ENCODE results near the gene TTLL5. TPM values are rescaled to one million over a fixed set of nuclear protein-coding genes. Genes with fewer than 3 reads are reported as not detected.
"Not testable (repeated sequence)": the region's sequence is repeated elsewhere in the genome, so short reads cannot be mapped to it uniquely, and the experiment has no call there.

The TTLL5 gene
- total RNA-seq, 1 donor from 2014 or later = 37.9 TPM

GRCh38 chr14:75845136-75845804, 184.2 kb downstream of the TTLL5 start:
- no peak for ATAC-seq (ENCODE audit: low read depth)
- POLR2A ChIA-PET = no interaction called here
- Mint-ChIP-seq H3K36me3 (ENCODE audit: low read depth) (peaks cover 3% of the 10 kb centered on the region), H3K9me3 (no peaks in the 10 kb centered on the region), H3K27me3 (no peaks in the 10 kb centered on the region), H3K4me1 (no peaks in the 10 kb centered on the region), H3K4me3 (no peak overlapping the region), H3K27ac (no peak overlapping the region)
- DNase-seq = no peak
- TF ChIP-seq CTCF (IDR thresholded peaks at IDR 0.05) = no peak
- CTCF ChIA-PET = no interaction called here
- intact Hi-C loops (cut with micrococcal nuclease) = no loop called here

- intact Hi-C loops (cut with micrococcal nuclease); H3K27me3 Mint-ChIP-seq; H3K9me3 Mint-ChIP-seq; H3K4me1 Mint-ChIP-seq; H3K36me3 Mint-ChIP-seq (ENCODE audit: low read depth); H3K4me3 Mint-ChIP-seq; H3K27ac Mint-ChIP-seq; ATAC-seq (ENCODE audit: low read depth); POLR2A ChIA-PET; DNase-seq; CTCF ChIA-PET: not testable (repeated sequence)
These were observed 185.6 kb downstream of the TTLL5 start for GRCh38 chr14:75846694-75847093.

GRCh38 chr14:75847584-75847983, 186.5 kb downstream of the TTLL5 start:
- no peak for ATAC-seq (ENCODE audit: low read depth)
- POLR2A ChIA-PET = no interaction called here

GRCh38 chr14:75848167-75848913, 187.3 kb downstream of the TTLL5 start:
- H3K36me3 Mint-ChIP-seq (ENCODE audit: low read depth) = no peaks in the 10 kb centered on the region
- no peak overlapping the region for H3K27ac Mint-ChIP-seq
- ATAC-seq (ENCODE audit: low read depth) (no peak), DNase-seq (no peak)
- TF ChIP-seq CTCF (IDR thresholded peaks at IDR 0.05) = no peak
- H3K27me3 Mint-ChIP-seq = no peaks in the 10 kb centered on the region
- ChIA-PET CTCF (no interaction called here), POLR2A (no interaction called here)
- H3K4me1 Mint-ChIP-seq = no peaks in the 10 kb centered on the region
- no peaks in the 10 kb centered on the region for H3K9me3 Mint-ChIP-seq
- H3K4me3 Mint-ChIP-seq = no peak overlapping the region
- intact Hi-C loops (cut with micrococcal nuclease) = no loop called here

More at GRCh38 chr14:75847584-75847983, 186.5 kb downstream of the TTLL5 start:
- H3K9me3 Mint-ChIP-seq = no peaks in the 10 kb centered on the region
- no peak for TF ChIP-seq CTCF (IDR thresholded peaks at IDR 0.05)
- H3K4me1 Mint-ChIP-seq = no peaks in the 10 kb centered on the region
- no peak overlapping the region for H3K27ac Mint-ChIP-seq
- CTCF ChIA-PET = no interaction called here
- no peaks in the 10 kb centered on the region for H3K36me3 Mint-ChIP-seq (ENCODE audit: low read depth)
- no peak for DNase-seq
- no peak overlapping the region for H3K4me3 Mint-ChIP-seq
- no peaks in the 10 kb centered on the region for H3K27me3 Mint-ChIP-seq
- intact Hi-C loops (cut with micrococcal nuclease) = no loop called here

GRCh38 chr14:75849300-75849895, 188.4 kb downstream of the TTLL5 start:
- TF ChIP-seq CTCF (IDR thresholded peaks at IDR 0.05) = no peak
- Mint-ChIP-seq H3K27me3 (no peaks in the 10 kb centered on the region), H3K36me3 (ENCODE audit: low read depth) (no peaks in the 10 kb centered on the region), H3K4me1 (no peaks in the 10 kb centered on the region), H3K9me3 (no peaks in the 10 kb centered on the region), H3K27ac (no peak overlapping the region), H3K4me3 (no peak overlapping the region)
- ChIA-PET CTCF (no interaction called here), POLR2A (no interaction called here)
- intact Hi-C loops (cut with micrococcal nuclease) = no loop called here
- DNase-seq (no peak), ATAC-seq (ENCODE audit: low read depth) (no peak)

Data from activated B cell treated with CpG ODN at 0.5 μM for 24 hours (primary cell).